HCT116 (cell line): ENCODE measurements around the gene TREML1. TPM values are rescaled to one million over a fixed set of nuclear protein-coding genes. Genes with fewer than 3 reads are reported as not detected.

Source experiments
- ATAC-seq: fragments of 200-7000 bp; cut with Tn5 transposase; 2 replicates; pipeline ENCODE4 v1.9.1; 2020; ENCODE audit warnings: mild to moderate bottlenecking, moderate library complexity
- BruUV-seq: library from RNA; stranded (reverse); fragments of 400-500 nt; replicated peaks from 2 replicates; lab custom pipeline; 2021; lab: Mats Ljungman, UMichigan
- CTCF ChIA-PET: fragments of 300-600 bp; sonication (Branson Sonifier 250); formaldehyde crosslinking; loops from one replicate; lab custom pipeline; 2021; ENCODE audit warnings: antibody characterized with exemption; lab: Charles Lee
- POLR2A ChIA-PET: fragments of 300-600, 350-600 bp; sonication (Branson Sonifier 250); formaldehyde crosslinking; loops from one replicate; lab custom pipeline; 2021; ENCODE audit warnings: antibody characterized with exemption; lab: Charles Lee
- RAD21 ChIA-PET, 2 experiments: fragments of 300-600 bp; sonication (Branson Sonifier 250); formaldehyde crosslinking; loops; one replicate each; lab custom pipeline; 2023; ENCODE audit warnings: low total read pairs in 2 of 2; ENCODE audit not compliant: uncharacterized antibody in 2 of 2, unreplicated experiment in 2 of 2, low non-redundant PET in 1 of 2; lab: Charles Lee
- DNase-seq: peaks from one replicate; pipeline ENCODE4 v3.0.0-alpha.2; 2010; ENCODE audit warnings: low read depth, low spot score
- H2AFZ ChIP-seq: fragments of 200-600 bp; shearing (Covaris generic), sonication (generic); 2 replicates; pipeline ENCODE4 v1.6.1; 2017; ENCODE audit warnings: low read depth, mixed run types, mixed read lengths, antibody characterized with exemption, low read length; ENCODE audit not compliant: poor library complexity, severe bottlenecking
- H3K27ac ChIP-seq: 2 replicates; pipeline ENCODE4 v1.5.1; 2012; ENCODE audit warnings: low read depth, low read length
- H3K27me3 ChIP-seq: fragments of 200-600 bp; sonication (generic); 2 replicates; pipeline ENCODE4 v1.6.1; 2016; ENCODE audit warnings: mixed run types, low read length, mixed read lengths; ENCODE audit not compliant: insufficient read depth
- H3K36me3 ChIP-seq, 2 experiments: fragments of 200-500 bp in 1 of 2; fragments of 200-600 bp in 1 of 2; sonication (Bioruptor generic) in 1 of 2; sonication (generic) in 1 of 2; 2 replicates each; pipeline versions ENCODE4 v1.5.1 to v1.6.1; 2014 to 2016; ENCODE audit warnings: low read length in 2 of 2, inconsistent platforms in 1 of 2, mixed read lengths in 1 of 2, mixed run types in 1 of 2; ENCODE audit not compliant: insufficient read depth in 2 of 2, control insufficient read depth in 1 of 2
- H3K4me1 ChIP-seq, 2 experiments: fragments of 200-600 bp in 1 of 2; sonication (generic) in 1 of 2; 2 replicates each; pipeline versions ENCODE4 v1.5.1 to v1.6.1; 2012 to 2017; ENCODE audit warnings: low read length in 2 of 2, inconsistent platforms in 1 of 2, mild to moderate bottlenecking in 1 of 2, mixed read lengths in 1 of 2, mixed run types in 1 of 2, moderate library complexity in 1 of 2; ENCODE audit not compliant: insufficient read depth in 2 of 2, control insufficient read depth in 1 of 2
- H3K4me2 ChIP-seq: fragments of 200-600 bp; sonication (generic); 2 replicates; pipeline ENCODE4 v1.6.1; 2017; ENCODE audit warnings: mixed run types, low read length, mixed read lengths
- H3K4me3 ChIP-seq, 2 experiments: fragments of 200-600 bp in 1 of 2; sonication (generic) in 1 of 2; replicated peaks in 1 of 2; 2 replicates each; pipeline ENCODE4 v1.5.1; 2011 to 2016; ENCODE audit warnings: low read length in 2 of 2, control low read depth in 1 of 2, low read depth in 1 of 2, mild to moderate bottlenecking in 1 of 2, mixed read lengths in 1 of 2, mixed run types in 1 of 2
- H3K79me2 ChIP-seq: fragments of 200-600 bp; sonication (generic); 2 replicates; pipeline ENCODE4 v1.6.1; 2017; ENCODE audit warnings: mild to moderate bottlenecking, mixed run types, low read length, moderate library complexity, mixed read lengths; ENCODE audit not compliant: insufficient read depth
- H3K9ac ChIP-seq: fragments of 200-600 bp; sonication (generic); 2 replicates; pipeline ENCODE4 v1.6.1; 2016; ENCODE audit warnings: low read length, mixed read lengths
- H3K9me2 ChIP-seq: fragments of 200-600 bp; sonication (generic), shearing (Covaris generic); 2 replicates; pipeline ENCODE4 v1.6.1; 2017; ENCODE audit warnings: mixed run types, mild to moderate bottlenecking, moderate library complexity; ENCODE audit not compliant: insufficient read depth
- H3K9me3 ChIP-seq, 2 experiments: fragments of 200-500 bp in 1 of 2; fragments of 200-600 bp in 1 of 2; sonication (Bioruptor generic) in 1 of 2; sonication (generic) in 1 of 2; 2 replicates each; pipeline ENCODE4 v1.6.1; 2014 to 2017; ENCODE audit warnings: low read length in 2 of 2, mixed read lengths in 2 of 2, inconsistent platforms in 1 of 2, low read depth in 1 of 2, mild to moderate bottlenecking in 1 of 2, mixed run types in 1 of 2, moderate library complexity in 1 of 2; ENCODE audit not compliant: control insufficient read depth in 1 of 2, insufficient read depth in 1 of 2
- H4K20me1 ChIP-seq: fragments of 200-600 bp; sonication (generic), shearing (Covaris generic); 2 replicates; pipeline ENCODE4 v1.6.1; 2017; ENCODE audit warnings: mixed run types, mild to moderate bottlenecking, moderate library complexity; ENCODE audit not compliant: insufficient read depth
- CEBPB ChIP-seq: IDR thresholded peaks from 2 replicates; pipeline ENCODE4 v1.6.1; 2012; ENCODE audit warnings: low read depth
- CTCF ChIP-seq, 3 experiments: fragments of 200-600 bp in 1 of 3; sonication (generic) in 1 of 3; IDR thresholded peaks in 2 of 3; conservative IDR thresholded peaks in 1 of 3; 2 replicates each; pipeline ENCODE4 v1.5.1; 2012 to 2017; ENCODE audit warnings: low read depth in 2 of 3, low read length in 2 of 3, antibody characterized with exemption in 1 of 3, borderline replicate concordance in 1 of 3, control low read depth in 1 of 3, mild to moderate bottlenecking in 1 of 3, mixed read lengths in 1 of 3, mixed run types in 1 of 3, moderate library complexity in 1 of 3; ENCODE audit not compliant: insufficient read depth in 1 of 3
- EGR1 ChIP-seq: IDR thresholded peaks from 2 replicates; pipeline ENCODE4 v1.6.1; 2012; ENCODE audit warnings: low read depth
- ELF1 ChIP-seq: IDR thresholded peaks from 2 replicates; pipeline ENCODE4 v1.6.1; 2012; ENCODE audit warnings: low read depth, borderline replicate concordance
- EZH2 ChIP-seq: fragments of 200-600 bp; sonication (generic); IDR thresholded peaks from 2 replicates; pipeline ENCODE4 v1.6.1; 2017; ENCODE audit warnings: antibody characterized with exemption, mixed run types
- FOSL1 ChIP-seq: IDR thresholded peaks from 2 replicates; pipeline ENCODE4 v1.6.1; 2012; ENCODE audit warnings: low read depth
- JUND ChIP-seq: IDR thresholded peaks from 2 replicates; pipeline ENCODE4 v1.6.1; 2012
- POLR2AphosphoS5 ChIP-seq: IDR thresholded peaks from 2 replicates; pipeline ENCODE4 v1.6.1; 2011; ENCODE audit warnings: mild to moderate bottlenecking, low read depth, low read length, moderate library complexity
- RAD21 ChIP-seq: IDR thresholded peaks from 2 replicates; pipeline ENCODE4 v1.6.1; 2012; ENCODE audit warnings: low read depth, mild to moderate bottlenecking
- SIN3A ChIP-seq: IDR thresholded peaks from 2 replicates; pipeline ENCODE4 v1.6.1; 2012; ENCODE audit warnings: low read depth
- SRF ChIP-seq: IDR thresholded peaks from 2 replicates; pipeline ENCODE4 v1.6.1; 2012; ENCODE audit warnings: low read depth
- TCF7L2 ChIP-seq: IDR thresholded peaks from 2 replicates; pipeline ENCODE4 v1.7.0; 2011; ENCODE audit warnings: borderline replicate concordance, inconsistent platforms; ENCODE audit not compliant: insufficient read depth, insufficient read length; ENCODE audit errors: extremely low read depth
- YY1 ChIP-seq: IDR thresholded peaks from 2 replicates; pipeline ENCODE4 v1.6.1; 2011; ENCODE audit warnings: low read length, low read depth, moderate library complexity, mild to moderate bottlenecking; ENCODE audit not compliant: insufficient replicate concordance; ENCODE audit errors: extremely low read depth
- ZBTB33 ChIP-seq: IDR thresholded peaks from 2 replicates; pipeline ENCODE4 v1.6.1; 2011; ENCODE audit warnings: mild to moderate bottlenecking, low read length, moderate library complexity; ENCODE audit not compliant: insufficient replicate concordance; ENCODE audit errors: extremely low read depth
- ZFX ChIP-seq: fragments of 450-650 bp; IDR thresholded peaks from 2 replicates; pipeline ENCODE4 v1.6.1; 2017
- ZNF274 ChIP-seq: fragments of 200-500 bp; sonication (Bioruptor generic); IDR thresholded peaks from 2 replicates; pipeline ENCODE4 v1.6.1; 2014; ENCODE audit warnings: mild to moderate bottlenecking, low read depth, low read length, inconsistent platforms
- intact Hi-C: fragments of 100-400 bp; cut with micrococcal nuclease; formaldehyde crosslinking; loops from 2 replicates; pipeline ENCODE4 v1.10.0; 2022
- total RNA-seq: library from RNA; stranded (reverse); gene quantifications from one replicate; pipeline ENCODE4 v1.2.1, GENCODE V29; 2021; ENCODE audit not compliant: unreplicated experiment
- TF ChIP-seq, protein P1 (sequence below): IDR thresholded peaks from 2 replicates; pipeline ENCODE4 v1.6.1; 2012; ENCODE audit warnings: low read depth

TREML1 gene
- total RNA-seq, 1 experiment from 2014 or later, result not detected

DNA sequence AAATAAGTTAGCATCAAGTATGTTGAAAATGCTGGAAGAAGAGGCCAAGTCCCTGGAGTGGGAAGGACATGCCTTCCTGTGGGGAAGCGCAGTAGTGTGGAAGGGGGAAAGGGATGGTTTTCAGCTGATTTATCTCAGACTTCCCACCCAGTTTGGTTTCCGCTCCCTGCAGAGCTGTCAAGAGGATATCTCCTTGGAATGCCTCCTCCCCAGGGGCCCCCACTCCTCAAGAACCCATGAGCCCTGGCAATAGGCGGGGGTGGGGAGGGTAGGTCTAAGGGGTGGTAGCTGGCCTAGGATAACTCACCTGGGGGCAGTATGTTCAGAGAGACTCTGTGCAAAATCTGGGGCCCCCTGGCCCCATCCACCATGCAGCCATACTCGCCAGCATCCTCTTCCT, 696 bp downstream of the TREML1 start:
- intact Hi-C loops, result no loop called here
- ChIA-PET RAD21 (no interaction called here), CTCF (no interaction called here), POLR2A (no interaction called here)
- TF ChIP-seq EGR1, result no peak
- TF ChIP-seq, protein P1, sequence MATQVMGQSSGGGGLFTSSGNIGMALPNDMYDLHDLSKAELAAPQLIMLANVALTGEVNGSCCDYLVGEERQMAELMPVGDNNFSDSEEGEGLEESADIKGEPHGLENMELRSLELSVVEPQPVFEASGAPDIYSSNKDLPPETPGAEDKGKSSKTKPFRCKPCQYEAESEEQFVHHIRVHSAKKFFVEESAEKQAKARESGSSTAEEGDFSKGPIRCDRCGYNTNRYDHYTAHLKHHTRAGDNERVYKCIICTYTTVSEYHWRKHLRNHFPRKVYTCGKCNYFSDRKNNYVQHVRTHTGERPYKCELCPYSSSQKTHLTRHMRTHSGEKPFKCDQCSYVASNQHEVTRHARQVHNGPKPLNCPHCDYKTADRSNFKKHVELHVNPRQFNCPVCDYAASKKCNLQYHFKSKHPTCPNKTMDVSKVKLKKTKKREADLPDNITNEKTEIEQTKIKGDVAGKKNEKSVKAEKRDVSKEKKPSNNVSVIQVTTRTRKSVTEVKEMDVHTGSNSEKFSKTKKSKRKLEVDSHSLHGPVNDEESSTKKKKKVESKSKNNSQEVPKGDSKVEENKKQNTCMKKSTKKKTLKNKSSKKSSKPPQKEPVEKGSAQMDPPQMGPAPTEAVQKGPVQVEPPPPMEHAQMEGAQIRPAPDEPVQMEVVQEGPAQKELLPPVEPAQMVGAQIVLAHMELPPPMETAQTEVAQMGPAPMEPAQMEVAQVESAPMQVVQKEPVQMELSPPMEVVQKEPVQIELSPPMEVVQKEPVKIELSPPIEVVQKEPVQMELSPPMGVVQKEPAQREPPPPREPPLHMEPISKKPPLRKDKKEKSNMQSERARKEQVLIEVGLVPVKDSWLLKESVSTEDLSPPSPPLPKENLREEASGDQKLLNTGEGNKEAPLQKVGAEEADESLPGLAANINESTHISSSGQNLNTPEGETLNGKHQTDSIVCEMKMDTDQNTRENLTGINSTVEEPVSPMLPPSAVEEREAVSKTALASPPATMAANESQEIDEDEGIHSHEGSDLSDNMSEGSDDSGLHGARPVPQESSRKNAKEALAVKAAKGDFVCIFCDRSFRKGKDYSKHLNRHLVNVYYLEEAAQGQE, result no peak
- TF ChIP-seq SRF, result no peak
- TF ChIP-seq RAD21, result no peak
- no peak for TF ChIP-seq SIN3A
- no peak for TF ChIP-seq CEBPB
- no peak for TF ChIP-seq ZFX
- TF ChIP-seq ELF1, result no peak
- TF ChIP-seq CTCF (IDR thresholded peaks at IDR 0.05 in 2 of 3, conservative IDR thresholded peaks at IDR 0.05 in 1 of 3; ENCODE audit: borderline replicate concordance in 1 of 3, insufficient read depth in 1 of 3, low read depth in 2 of 3, low read length in 2 of 3), result no peak
- no peak for TF ChIP-seq ZBTB33
- no peak for TF ChIP-seq FOSL1
- TF ChIP-seq JUND, result no peak
- no peak for TF ChIP-seq EZH2
- no peak for TF ChIP-seq TCF7L2
- TF ChIP-seq POLR2AphosphoS5, result no peak
- TF ChIP-seq YY1, result no peak
- TF ChIP-seq ZNF274, result no peak
- ATAC-seq, result no peak
- H3K4me3 ChIP-seq, result no peak overlapping the region
- no peak overlapping the region for H3K27ac ChIP-seq
- H2AFZ ChIP-seq, result no peak overlapping the region
- H3K9ac ChIP-seq, result no peak overlapping the region
- H3K27me3 ChIP-seq, result peaks cover 9% of the 10 kb centered on the region; the same call in 1 of the 2 replicates
- DNase-seq, result no peak
- no peaks in the 10 kb centered on the region for H3K4me1 ChIP-seq
- BruUV-seq, result no TSS peak
- H4K20me1 ChIP-seq, result no peaks in the 10 kb centered on the region
- no peak overlapping the region for H3K4me2 ChIP-seq
- H3K9me3 ChIP-seq, result no peaks in the 10 kb centered on the region
- no peaks in the 10 kb centered on the region for H3K36me3 ChIP-seq
- H3K79me2 ChIP-seq, result no peaks in the 10 kb centered on the region
- no peaks in the 10 kb centered on the region for H3K9me2 ChIP-seq
